Measurements from ENCODE around the gene COL9A3.

Gene COL9A3

DNA sequence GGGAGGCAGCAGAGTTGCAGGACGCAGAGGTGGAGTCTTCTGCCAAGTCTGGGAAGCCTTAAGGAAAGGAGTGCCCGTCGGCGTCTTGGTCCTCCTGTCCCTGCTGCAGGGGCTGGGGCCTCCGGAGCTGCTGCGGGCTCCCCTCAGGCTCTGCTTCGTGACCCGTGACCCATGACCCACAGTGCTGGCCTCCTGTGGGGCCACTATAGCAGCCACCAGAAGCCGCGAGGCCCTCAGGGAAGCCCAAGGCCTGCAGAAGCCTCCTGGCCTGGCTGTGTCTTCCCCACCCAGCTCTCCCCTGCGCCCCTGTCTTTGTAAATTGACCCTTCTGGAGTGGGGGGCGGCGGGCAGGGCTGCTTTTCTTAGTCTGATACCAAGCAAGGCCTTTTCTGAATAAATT is 3.3 kb upstream of the COL9A3 start:
- no peak for DNase-seq

DNA sequence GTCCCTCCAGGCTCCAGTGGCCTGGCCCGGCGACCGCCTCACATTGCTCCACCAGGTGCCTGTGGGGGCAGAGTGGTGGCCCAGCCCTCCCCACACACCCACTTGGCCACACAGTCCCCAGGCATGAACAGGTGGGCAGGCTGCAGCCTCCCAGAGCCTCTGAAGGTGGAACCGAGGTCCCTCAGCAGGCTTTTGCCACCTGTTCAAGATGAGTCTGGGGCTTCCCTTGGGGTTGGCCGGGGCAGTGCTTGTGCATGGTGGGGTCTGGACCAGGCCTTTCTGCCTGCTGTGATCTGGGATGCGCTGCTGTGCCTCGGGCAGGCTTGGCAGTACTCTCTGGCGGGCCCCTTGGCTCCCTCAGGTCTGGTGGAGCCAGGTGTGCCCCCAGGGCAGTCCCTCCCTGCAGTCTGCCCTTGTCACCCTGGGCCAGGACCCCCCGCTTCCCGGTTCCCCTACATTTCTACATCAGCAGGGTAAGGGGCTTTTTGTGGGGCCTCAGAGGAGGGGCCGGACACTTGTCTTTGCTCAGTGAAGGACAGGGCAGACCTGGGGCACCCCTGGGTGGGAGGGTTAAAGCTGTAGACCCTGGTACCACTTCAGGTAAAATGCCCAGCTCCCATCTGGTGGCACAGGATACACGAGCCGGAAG is 2.7 kb upstream of the COL9A3 start:
- DNase-seq = no peak

GRCh38 chr20:62814709-62815065 is 2.2 kb upstream of the COL9A3 start:
- no peak for DNase-seq

- no peak for DNase-seq
These were observed 1.5 kb upstream of the COL9A3 start for GRCh38 chr20:62815066-62815991.

- no peak for DNase-seq
These were observed 593 bp upstream of the COL9A3 start for GRCh38 chr20:62816031-62816883.

DNA sequence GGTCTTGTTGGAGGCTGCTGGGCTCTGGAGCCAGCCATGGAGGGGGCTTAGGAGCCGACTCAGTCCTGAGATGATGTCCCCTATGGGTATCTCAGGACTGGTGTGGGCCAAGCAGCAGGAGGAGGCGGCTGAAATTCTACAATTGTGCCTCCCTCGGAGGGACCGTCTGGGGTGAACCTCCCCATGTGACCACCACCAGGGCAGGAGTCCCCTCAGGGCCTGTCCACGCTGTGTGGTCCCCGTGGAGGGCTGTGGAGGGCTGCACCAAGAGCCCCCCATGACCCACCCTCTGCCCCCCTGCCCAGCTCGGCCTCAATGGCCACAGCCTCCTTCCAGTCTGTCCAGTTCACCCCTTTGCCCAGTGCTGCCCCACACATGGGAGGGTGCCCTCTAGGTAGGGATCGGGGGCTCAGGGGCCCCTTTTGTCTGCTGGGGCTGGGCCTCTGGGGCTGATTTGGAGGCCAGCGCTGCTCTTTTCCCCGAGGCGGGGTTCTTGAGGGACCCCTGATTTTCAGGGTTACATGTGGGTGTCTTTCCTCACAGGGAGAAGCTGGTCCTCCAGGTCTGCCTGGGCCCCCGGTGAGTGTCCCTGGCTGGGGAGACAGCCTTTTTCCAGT is 1.2 kb downstream of the COL9A3 start:
- DNase-seq = no peak

GRCh38 chr20:62818592-62819493 is 2.0 kb downstream of the COL9A3 start:
- no peak for DNase-seq

GRCh38 chr20:62819494-62820174 is 2.8 kb downstream of the COL9A3 start:
- DNase-seq = no peak

DNA sequence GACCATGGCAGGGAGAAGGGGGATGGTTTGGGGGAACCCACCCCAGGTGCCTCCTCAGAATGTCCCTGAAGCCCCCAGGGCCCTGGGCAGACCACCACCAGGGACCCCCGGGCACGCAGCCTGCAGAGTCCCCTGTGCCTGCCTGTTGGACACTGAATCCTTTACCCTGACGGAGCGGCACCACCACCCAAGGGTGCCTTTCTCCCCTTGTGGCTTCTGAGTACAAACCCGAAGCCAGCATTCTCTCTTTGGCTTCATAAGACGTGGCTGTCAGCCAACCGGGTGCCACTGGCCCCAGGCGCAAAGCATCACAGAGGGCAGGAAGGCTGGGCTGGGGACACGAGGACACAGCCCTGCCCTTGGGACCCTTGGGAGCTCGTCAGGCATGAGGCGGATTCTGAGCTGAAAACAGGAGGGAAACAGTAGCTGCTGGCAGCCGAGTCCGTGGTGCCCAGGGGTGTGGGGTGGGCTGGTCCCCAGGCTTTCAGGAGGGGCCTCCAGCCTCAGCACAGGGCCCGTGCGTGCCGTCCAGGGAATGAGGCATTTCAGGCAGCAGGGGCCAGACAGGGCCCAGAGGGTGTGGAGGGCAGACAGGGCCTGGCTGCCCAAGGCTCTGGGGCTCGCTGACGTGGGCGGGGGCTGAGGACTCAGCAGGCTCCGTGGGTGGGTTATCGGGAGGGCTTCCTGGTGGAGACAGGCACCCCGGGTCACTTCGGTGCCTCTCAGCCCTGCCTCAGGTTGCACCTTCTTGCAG is 3.5 kb downstream of the COL9A3 start:
- DNase-seq = no peak

DNA sequence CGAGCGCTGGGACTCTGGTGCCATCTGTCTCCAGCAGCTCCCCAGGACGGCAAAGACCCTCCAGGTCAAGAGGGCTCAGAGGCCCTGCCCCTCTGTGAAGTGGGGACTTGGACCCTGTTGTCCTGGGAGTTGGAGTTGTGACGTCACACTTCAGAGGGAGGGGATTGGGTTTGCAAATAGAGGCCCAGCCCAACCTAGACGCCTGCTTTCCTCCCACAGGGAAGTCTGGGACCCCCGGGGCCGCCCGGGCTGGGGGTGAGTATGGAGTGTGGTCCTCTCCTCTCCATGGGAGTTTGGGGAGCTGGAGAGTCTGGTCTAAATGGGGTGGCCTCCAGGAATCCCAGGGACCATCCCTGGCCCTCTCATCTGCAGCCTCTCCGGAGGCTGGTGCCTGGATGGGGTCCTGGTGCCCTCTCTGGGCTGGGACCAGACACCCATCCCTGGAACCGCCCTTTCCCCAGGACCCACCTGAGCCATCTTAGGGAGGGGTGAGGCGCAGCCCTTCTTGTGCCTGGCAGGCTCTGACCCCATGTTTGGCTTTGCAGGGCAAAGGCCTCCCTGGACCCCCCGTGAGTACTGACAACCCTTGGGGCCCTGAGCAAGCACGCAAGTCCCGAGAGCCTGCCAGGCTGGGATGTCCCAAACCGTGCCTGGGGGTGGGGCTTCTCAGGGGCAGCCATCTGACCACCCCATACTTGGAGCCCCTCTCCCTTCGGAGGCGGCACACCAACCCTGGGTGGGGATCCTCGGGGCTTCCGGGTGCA is 4.3 kb downstream of the COL9A3 start:
- no peak for DNase-seq

DNA sequence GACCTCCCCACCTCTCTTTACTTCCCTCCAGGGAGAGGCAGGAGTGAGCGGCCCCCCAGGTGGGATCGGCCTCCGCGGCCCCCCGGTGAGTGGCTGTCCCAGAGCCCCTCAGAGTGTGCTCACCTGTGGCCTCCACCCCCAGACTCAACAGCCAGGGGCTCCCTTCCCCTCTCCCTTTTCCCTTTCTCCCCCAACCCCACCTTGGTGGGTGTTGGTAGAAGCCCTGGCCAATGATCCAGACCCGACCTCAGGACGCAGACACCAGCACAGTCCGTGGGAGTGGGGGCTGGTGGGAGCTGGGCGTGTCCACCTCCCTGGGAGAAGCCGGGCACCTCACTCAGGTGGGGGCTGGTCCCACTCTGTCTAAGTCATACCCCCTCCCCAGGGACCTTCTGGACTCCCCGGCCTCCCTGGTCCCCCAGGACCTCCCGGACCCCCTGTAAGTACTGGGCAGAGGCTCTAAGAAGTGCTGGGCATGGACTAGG is 4.9 kb downstream of the COL9A3 start:
- no peak for DNase-seq

DNA sequence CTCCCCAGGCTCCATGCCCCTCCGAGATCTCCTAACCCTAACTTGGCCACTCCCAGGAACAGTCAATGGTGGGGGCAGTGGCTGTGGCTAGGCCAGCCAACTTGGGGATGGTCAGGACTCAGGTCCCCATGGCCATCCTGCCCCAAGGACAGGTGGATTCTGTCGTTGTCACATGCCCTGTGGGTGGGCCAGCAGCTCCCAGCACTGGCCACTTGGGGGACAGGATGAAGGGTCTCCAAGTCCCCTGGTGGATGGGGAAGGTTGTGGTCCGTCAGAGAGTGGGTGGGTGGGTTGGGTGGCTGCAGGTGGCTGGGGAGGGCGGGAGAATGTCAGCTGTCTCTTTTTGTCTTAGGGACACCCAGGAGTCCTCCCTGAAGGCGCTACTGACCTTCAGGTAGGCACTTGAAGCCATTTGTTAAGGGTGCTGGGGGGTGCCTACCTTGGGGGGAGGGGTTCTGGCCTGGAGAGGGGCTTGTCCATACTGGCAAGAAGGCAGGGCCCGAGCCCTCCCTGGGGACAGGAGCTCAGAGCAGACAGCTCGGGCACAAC is 5.5 kb downstream of the COL9A3 start:
- no peak for DNase-seq

DNA sequence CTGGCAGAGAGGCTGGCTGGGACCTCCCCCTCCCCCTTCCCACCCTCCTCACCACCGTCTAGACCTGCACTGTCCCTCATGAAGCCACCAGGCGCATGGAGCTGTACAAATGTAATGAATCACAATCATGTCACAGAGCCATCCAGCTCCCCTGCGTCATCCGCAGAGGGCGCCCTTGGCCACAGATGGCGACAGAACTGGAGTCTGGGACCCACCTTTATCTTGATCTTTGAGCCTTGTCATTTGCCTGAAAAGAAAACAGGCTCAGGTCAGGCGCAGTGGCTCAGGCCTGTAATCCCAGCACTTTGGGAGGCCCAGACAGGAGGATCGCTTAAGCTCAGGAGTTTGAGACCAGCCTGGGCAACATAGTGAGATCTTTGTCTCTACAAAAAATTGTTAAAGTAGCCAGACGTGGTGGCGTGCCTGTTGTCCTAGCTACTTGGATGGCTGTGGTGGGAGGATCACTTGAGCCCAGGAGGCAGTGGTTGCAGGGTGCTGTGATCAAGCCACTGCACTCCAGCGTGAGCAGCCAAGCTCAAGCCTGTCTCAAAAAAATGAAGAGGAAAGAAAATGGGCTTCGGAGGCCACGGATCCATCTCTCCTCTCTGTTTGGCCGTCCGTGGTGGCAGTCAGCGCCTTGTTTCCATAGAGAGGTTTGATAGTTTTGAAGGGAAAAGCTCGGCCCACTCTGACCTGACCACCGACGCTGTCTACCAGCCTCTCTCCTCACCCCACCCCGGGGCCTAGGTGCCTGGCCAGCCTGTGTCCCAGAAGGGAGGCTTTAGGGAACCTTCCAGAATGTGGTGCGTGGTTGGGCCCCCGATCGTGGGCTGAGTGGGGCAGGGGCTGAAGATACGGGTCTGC is 6.2 kb downstream of the COL9A3 start:
- no peak for DNase-seq

DNA sequence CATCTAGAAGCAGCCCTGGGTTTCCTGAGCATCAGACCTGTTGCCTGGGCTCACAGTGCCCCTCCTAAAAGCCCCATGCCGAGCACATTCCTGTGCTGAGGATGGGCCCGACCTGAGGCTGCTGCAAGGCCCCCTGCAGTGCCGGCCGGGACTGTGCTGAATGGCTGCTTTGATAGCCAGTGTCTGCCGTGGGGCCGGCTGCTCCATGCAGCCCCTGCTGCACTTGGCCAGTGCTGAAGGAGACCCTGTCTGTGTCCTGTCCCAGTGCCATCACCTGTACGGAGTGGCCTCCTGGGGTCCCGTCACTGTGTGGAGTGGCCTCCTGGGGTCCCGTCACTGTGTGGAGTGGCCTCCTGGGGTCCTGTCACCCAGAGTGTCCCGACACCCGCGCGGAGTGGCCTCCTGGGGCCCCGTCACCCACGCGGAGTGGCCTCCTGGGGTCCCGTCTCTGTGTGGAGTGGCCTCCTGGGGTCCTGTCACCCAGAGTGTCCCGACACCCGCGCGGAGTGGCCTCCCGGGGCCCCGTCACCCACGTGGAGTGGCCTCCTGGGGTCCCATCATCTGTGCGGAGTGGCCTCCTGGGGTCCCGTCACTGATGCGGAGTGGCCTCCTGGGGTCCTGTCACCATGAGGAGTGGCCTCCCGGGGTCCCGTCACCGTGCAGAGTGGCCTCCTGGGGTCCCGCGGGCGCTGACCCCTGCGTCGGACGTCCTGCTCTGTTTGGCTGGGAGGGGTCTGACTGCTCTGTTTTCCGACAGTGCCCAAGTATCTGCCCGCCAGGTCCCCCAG is 7.0 kb downstream of the COL9A3 start:
- no peak for DNase-seq

GRCh38 chr20:62824476-62825332 is 7.9 kb downstream of the COL9A3 start:
- DNase-seq = no peak

DNA sequence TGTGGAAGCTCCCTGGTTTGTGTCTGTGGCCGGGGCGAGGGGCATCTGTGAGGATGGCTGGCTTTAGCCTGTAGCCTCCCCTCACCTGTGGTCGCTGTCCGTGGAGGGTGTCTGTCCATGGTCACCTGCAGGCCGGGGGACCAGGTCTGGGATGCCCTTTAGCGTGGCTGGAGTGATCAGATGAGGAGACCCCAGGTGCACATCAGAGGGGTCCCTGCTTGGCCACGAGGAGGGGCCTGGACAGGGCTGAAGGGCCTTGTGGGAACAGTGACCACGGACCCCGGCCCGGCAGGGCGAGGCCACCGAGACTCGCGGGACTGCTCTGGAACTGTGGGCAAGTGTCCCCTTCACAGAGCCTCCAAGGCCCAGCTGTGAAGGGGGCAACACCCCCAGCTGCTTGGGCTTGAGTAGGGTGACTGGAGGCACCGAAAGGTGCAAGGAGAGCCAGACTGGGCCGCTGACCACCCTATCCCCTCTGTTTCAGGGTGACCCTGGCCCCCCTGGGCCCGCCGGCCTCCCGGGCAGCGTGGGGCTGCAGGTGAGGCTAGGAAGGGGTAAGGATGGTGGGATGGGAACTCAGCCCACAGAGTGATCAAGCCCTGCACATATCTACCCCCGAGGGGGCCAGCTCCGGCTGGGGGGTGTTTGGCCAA is 8.6 kb downstream of the COL9A3 start:
- DNase-seq = no peak
